ENCODE results near the gene STAT1. TPM values are rescaled to one million over a fixed set of nuclear protein-coding genes. Genes with fewer than 3 reads are reported as not detected.

The STAT1 gene
- total and polyA plus RNA-seq, 8 donors, result 8.2 to 51.8 (median 24.4) TPM

DNA sequence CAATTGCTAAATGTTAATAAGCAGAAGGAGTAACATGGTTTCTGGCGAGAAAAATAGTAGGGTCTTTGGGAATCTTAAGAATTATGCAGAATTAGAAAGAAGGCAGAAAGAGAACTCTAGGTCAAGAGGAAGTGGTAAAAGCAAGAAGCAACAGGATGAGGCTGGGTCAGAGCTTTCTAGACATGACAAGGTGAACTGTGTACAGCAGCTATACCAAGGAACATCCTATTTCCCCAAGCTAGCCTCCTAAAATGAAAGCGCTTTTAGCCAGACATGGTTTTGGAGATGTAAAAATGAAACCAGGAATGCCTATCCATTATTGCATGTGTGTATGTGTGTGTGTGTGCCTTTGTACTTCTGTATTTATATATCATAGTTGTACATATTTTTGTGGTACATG, 42.3 kb upstream of the STAT1 start:
- FAIRE-seq (no peak), DNase-seq (no peak), ATAC-seq (no peak)
- Histone ChIP-seq H3K4me1 (no peaks in the 10 kb centered on the region), H3K4me3 (no peak overlapping the region), H3K36me3 (no peaks in the 10 kb centered on the region), H3K27me3 (no peaks in the 10 kb centered on the region), H3K9me3 (no peaks in the 10 kb centered on the region), H3K27ac (no peak overlapping the region)
- TF ChIP-seq, protein P1, sequence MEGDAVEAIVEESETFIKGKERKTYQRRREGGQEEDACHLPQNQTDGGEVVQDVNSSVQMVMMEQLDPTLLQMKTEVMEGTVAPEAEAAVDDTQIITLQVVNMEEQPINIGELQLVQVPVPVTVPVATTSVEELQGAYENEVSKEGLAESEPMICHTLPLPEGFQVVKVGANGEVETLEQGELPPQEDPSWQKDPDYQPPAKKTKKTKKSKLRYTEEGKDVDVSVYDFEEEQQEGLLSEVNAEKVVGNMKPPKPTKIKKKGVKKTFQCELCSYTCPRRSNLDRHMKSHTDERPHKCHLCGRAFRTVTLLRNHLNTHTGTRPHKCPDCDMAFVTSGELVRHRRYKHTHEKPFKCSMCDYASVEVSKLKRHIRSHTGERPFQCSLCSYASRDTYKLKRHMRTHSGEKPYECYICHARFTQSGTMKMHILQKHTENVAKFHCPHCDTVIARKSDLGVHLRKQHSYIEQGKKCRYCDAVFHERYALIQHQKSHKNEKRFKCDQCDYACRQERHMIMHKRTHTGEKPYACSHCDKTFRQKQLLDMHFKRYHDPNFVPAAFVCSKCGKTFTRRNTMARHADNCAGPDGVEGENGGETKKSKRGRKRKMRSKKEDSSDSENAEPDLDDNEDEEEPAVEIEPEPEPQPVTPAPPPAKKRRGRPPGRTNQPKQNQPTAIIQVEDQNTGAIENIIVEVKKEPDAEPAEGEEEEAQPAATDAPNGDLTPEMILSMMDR (IDR thresholded peaks at IDR 0.05), result no peak
- intact Hi-C loops (cut with DNase I), result loop anchor here in 1 of 3 donors (10.0 kb wide), 1 partner anchor 99 kb away; the partner anchor contains the start of gene STAT4
- WGBS, 2 donors, result 89 to 90% methylated on average over 2 of the region's 2 CpGs

DNA sequence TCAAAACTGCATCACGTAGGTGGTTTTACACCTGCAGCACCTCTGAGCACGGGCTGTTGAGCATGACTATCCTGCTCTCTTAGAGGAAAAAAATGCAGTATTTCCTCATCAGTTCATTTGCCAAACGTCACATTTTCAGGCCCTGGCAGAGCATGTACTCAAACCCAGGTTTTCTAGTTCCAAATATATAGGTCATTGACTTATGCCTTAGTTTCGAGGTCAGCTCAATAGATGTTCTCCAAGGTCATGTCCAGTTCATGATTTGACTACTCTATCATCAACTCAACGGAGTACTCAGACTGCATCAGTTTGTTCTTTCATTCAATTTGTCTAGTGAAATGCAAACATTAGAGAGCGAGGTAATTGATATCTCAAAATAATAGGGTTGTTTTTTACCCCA, 39.3 kb upstream of the STAT1 start:
- DNase-seq (no peak), FAIRE-seq (no peak), ATAC-seq (no peak)
- Histone ChIP-seq H3K36me3 (no peaks in the 10 kb centered on the region), H3K27me3 (no peaks in the 10 kb centered on the region), H3K4me3 (no peak overlapping the region), H3K27ac (no peak overlapping the region), H3K9me3 (no peaks in the 10 kb centered on the region), H3K4me1 (peaks cover 0 to 6% (median 0%) of the 10 kb centered on the region in 3 donors)
- intact Hi-C loops (cut with DNase I), result loop anchor here in 1 of 3 donors (10.0 kb wide), 1 partner anchor 102 kb away; the partner anchor contains the start of gene STAT4
- 52 to 54% methylated on average over 6 of the region's 6 CpGs for WGBS, 2 donors
- TF ChIP-seq, protein P1 (IDR thresholded peaks at IDR 0.05), result no peak

DNA sequence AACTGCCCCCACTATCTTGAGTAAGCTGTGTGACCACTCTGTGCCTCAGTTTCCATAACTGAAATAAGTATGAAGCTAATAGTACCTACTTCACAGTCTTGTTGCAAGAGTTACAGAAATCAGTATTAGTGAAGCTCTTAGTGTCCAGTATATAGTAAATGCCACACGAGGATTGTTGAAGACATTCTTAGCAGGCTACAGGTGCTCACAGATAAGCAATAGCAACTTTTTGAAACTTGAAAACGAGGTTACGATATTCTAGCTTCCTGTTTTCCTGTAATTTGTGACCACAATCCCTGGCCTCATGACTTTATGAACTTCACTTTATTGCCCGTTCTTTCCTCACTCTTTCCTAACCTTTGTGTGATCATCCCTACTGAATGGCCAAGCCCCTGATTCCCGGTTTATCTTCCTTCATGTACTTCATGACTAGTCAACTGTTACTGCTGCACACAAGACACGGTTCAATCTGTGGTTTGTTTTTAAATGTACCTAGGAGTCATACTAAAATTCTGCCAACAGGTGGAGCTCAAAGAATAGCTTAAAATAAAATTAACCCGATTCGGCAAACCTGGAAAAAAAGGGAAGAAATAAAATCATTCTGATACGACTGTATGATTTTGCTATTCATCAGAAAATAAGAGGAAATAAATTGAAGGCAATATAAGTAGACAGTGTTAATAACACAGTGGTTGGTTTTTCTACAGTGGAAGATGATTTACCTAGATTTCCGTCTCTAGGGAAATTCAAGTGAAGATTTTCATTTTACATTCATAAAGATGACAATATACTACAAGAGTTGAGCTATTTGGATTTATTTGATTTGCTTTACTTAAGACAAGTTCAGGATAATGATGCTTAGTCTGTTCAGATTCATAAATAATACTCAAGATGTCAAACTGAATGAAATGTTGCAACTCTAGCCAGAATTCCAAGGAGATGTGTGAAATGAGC, 38.1 kb upstream of the STAT1 start:
- ATAC-seq, result peak; percentile 50 to 84 (median 71)
- Histone ChIP-seq H3K4me1 (peaks cover 0 to 6% (median 0%) of the 10 kb centered on the region in 3 donors), H3K27me3 (no peaks in the 10 kb centered on the region), H3K36me3 (no peaks in the 10 kb centered on the region), H3K27ac (no peak overlapping the region), H3K4me3 (no peak overlapping the region), H3K9me3 (no peaks in the 10 kb centered on the region)
- WGBS, 2 donors, result 18 to 24% methylated on average over 10 of the region's 10 CpGs
- TF ChIP-seq, protein P1 (IDR thresholded peaks at IDR 0.05), result peak in 3 of 4 donors; percentile 31 to 48 (median 46)
- FAIRE-seq, result peak; percentile 88
- no peak for DNase-seq
- intact Hi-C loops (cut with DNase I), result loop anchor here in 1 of 3 donors (10.0 kb wide), 1 partner anchor 103 kb away; the partner anchor contains the start of gene STAT4

DNA sequence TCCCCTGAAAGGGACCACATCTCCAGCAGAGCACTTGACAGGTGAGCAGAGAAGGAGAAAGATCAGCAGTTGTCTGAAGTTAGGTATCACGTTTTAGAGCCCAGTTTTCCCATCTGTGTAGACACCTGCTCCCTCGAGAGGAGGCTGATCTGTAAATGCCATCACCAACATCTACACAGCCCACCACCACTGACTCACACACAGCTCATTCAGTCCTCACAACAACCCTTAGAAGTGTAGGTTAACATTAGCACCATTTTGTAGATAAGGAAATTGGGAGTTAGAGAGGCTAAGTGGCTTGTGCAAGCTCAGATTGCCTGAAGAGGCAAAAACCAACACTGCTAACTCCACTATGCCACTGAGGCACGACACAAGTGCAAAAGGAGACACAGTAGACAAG, 37.2 kb upstream of the STAT1 start:
- no peaks in the 10 kb centered on the region for H3K27me3 ChIP-seq
- TF ChIP-seq, protein P1 (IDR thresholded peaks at IDR 0.05), result no peak
- no peak for FAIRE-seq
- intact Hi-C loops (cut with DNase I), result loop anchor here in 1 of 3 donors (10.0 kb wide), 1 partner anchor 104 kb away; the partner anchor contains the start of gene STAT4
- H3K36me3 ChIP-seq, result no peaks in the 10 kb centered on the region
- no peak overlapping the region for H3K27ac ChIP-seq
- 62 to 67% methylated on average over 3 of the region's 3 CpGs for WGBS, 2 donors
- ATAC-seq, result no peak
- no peak overlapping the region for H3K4me3 ChIP-seq
- H3K9me3 ChIP-seq, result no peaks in the 10 kb centered on the region
- H3K4me1 ChIP-seq, result peaks cover 0 to 6% (median 0%) of the 10 kb centered on the region in 3 donors
- no peak for DNase-seq

Measured in pancreas (tissue), 10 donors.